Glutamatergic neuron (in vitro differentiated cells): ENCODE measurements around the gene TMEM164. TPM values are rescaled to one million over a fixed set of nuclear protein-coding genes. Genes with fewer than 3 reads are reported as not detected.

Experiments used
- DNase-seq: peaks from one replicate; pipeline ENCODE4 v3.0.0; 2022
- H3K27ac Mint-ChIP-seq: one replicate; pipeline ENCODE4 v1.8.0; 2020; ENCODE audit warnings: mild to moderate bottlenecking, mixed read lengths, inconsistent platforms; ENCODE audit not compliant: unreplicated experiment
- H3K27me3 Mint-ChIP-seq: one replicate; pipeline ENCODE4 v1.8.0; 2020; ENCODE audit warnings: mild to moderate bottlenecking, moderate library complexity, mixed read lengths, inconsistent platforms; ENCODE audit not compliant: unreplicated experiment
- H3K36me3 Mint-ChIP-seq: one replicate; pipeline ENCODE4 v1.8.0; 2020; ENCODE audit warnings: mild to moderate bottlenecking, mixed read lengths, inconsistent platforms; ENCODE audit not compliant: unreplicated experiment
- H3K4me1 Mint-ChIP-seq: one replicate; pipeline ENCODE4 v1.8.0; 2020; ENCODE audit warnings: mild to moderate bottlenecking, low read depth, mixed read lengths, inconsistent platforms; ENCODE audit not compliant: unreplicated experiment
- H3K4me3 Mint-ChIP-seq: one replicate; pipeline ENCODE4 v1.8.0; 2020; ENCODE audit warnings: mild to moderate bottlenecking, mixed read lengths, inconsistent platforms; ENCODE audit not compliant: unreplicated experiment
- H3K9me3 Mint-ChIP-seq: one replicate; pipeline ENCODE4 v1.8.0; 2020; ENCODE audit warnings: mild to moderate bottlenecking, moderate library complexity, mixed read lengths, inconsistent platforms; ENCODE audit not compliant: unreplicated experiment
- total RNA-seq: library from RNA; stranded (reverse); fragmentation: NEBNext Ultra II Directional; extraction: Animal tissue kit (Norgen Biotek cat#: 25700); gene quantifications from one replicate; pipeline ENCODE4 v1.2.1, GENCODE V29; 2021; ENCODE audit not compliant: unreplicated experiment
- TF ChIP-seq, protein P1 (sequence below): fragments of 200-600 bp; sonication (generic); IDR thresholded peaks from one replicate; pipeline ENCODE4 v1.5.0; 2021; ENCODE audit not compliant: partially characterized antibody, unreplicated experiment

The TMEM164 gene
- total RNA-seq, 1 donor from 2014 or later: 56.6 TPM

- H3K9me3 Mint-ChIP-seq: no peaks in the 10 kb centered on the region
- H3K27ac Mint-ChIP-seq: no peak overlapping the region
- no peak for DNase-seq
- H3K4me3 Mint-ChIP-seq: no peak overlapping the region
- H3K36me3 Mint-ChIP-seq: peaks cover 7% of the 10 kb centered on the region
- TF ChIP-seq, protein P1, sequence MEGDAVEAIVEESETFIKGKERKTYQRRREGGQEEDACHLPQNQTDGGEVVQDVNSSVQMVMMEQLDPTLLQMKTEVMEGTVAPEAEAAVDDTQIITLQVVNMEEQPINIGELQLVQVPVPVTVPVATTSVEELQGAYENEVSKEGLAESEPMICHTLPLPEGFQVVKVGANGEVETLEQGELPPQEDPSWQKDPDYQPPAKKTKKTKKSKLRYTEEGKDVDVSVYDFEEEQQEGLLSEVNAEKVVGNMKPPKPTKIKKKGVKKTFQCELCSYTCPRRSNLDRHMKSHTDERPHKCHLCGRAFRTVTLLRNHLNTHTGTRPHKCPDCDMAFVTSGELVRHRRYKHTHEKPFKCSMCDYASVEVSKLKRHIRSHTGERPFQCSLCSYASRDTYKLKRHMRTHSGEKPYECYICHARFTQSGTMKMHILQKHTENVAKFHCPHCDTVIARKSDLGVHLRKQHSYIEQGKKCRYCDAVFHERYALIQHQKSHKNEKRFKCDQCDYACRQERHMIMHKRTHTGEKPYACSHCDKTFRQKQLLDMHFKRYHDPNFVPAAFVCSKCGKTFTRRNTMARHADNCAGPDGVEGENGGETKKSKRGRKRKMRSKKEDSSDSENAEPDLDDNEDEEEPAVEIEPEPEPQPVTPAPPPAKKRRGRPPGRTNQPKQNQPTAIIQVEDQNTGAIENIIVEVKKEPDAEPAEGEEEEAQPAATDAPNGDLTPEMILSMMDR: no peak
- H3K4me1 Mint-ChIP-seq: no peaks in the 10 kb centered on the region
- H3K27me3 Mint-ChIP-seq: no peaks in the 10 kb centered on the region
These were observed 167.1 kb downstream of the TMEM164 start for GRCh38 chrX:110170029-110170428.

GRCh38 chrX:110171442-110171841, 168.5 kb downstream of the TMEM164 start:
- Mint-ChIP-seq H3K4me3 (no peak overlapping the region), H3K27me3 (peaks cover 2% of the 10 kb centered on the region), H3K9me3 (no peaks in the 10 kb centered on the region), H3K27ac (no peak overlapping the region), H3K4me1 (no peaks in the 10 kb centered on the region), H3K36me3 (peaks cover 7% of the 10 kb centered on the region)
- TF ChIP-seq, protein P1: no peak
- DNase-seq: no peak

- Mint-ChIP-seq H3K27me3 (peaks cover 4% of the 10 kb centered on the region), H3K9me3 (no peaks in the 10 kb centered on the region), H3K4me1 (no peaks in the 10 kb centered on the region), H3K4me3 (no peak overlapping the region), H3K27ac (no peak overlapping the region), H3K36me3 (peaks cover 7% of the 10 kb centered on the region)
- no peak for DNase-seq
- TF ChIP-seq, protein P1: no peak
These were observed 169.3 kb downstream of the TMEM164 start for GRCh38 chrX:110172215-110172614.

- H3K4me1 Mint-ChIP-seq: no peaks in the 10 kb centered on the region
- H3K9me3 Mint-ChIP-seq: no peaks in the 10 kb centered on the region
- TF ChIP-seq, protein P1: no peak
- no peak overlapping the region for H3K4me3 Mint-ChIP-seq
- peaks cover 4% of the 10 kb centered on the region for H3K27me3 Mint-ChIP-seq
- H3K36me3 Mint-ChIP-seq: peaks cover 7% of the 10 kb centered on the region
- no peak overlapping the region for H3K27ac Mint-ChIP-seq
- no peak for DNase-seq
These were observed 170.6 kb downstream of the TMEM164 start for GRCh38 chrX:110173192-110174175.

DNA sequence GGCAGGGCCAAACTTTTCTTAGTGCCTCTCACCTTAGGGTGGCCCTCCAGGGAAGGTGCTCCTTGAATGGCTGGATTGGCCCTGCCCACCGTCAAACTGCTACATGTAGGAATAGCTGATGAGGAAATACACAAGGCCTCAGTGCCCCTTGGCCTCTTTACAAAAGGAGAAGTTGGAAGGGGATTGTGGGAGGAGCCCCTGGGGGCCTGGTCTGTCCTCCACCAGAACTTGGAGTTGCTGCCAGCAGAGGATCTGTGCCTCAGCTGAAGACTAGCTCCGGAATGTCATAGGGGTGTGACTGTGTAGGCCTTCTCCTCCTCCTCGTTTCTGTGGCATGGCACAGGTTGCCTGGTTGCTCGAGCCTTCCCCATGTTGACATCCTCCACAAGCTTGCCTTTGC, 172.2 kb downstream of the TMEM164 start:
- Mint-ChIP-seq H3K4me1 (no peaks in the 10 kb centered on the region), H3K9me3 (no peaks in the 10 kb centered on the region), H3K36me3 (peaks cover 7% of the 10 kb centered on the region), H3K4me3 (no peak overlapping the region), H3K27ac (no peak overlapping the region), H3K27me3 (peaks cover 4% of the 10 kb centered on the region)
- TF ChIP-seq, protein P1: no peak
- DNase-seq: no peak
